ENCODE data around the gene TNFRSF25.
"Not testable (repeated sequence)": the region's sequence is repeated elsewhere in the genome, so short reads cannot be mapped to it uniquely, and the experiment has no call there.

TNFRSF25 gene

GRCh38 chr1:6429660-6430411 is 36.1 kb downstream of the TNFRSF25 start:
- DNase-seq, result not testable (repeated sequence)

GRCh38 chr1:6428453-6428852 is 37.5 kb downstream of the TNFRSF25 start:
- DNase-seq, result not testable (repeated sequence)

GRCh38 chr1:6427441-6428390 is 38.3 kb downstream of the TNFRSF25 start:
- DNase-seq, result no peak

GRCh38 chr1:6426972-6427350 is 39.0 kb downstream of the TNFRSF25 start:
- DNase-seq, result no peak

GRCh38 chr1:6426277-6426971 is 39.5 kb downstream of the TNFRSF25 start:
- DNase-seq, result no peak

- no peak for DNase-seq
These were observed 40.3 kb downstream of the TNFRSF25 start for GRCh38 chr1:6425658-6426057.

GRCh38 chr1:6424619-6425593 is 41.1 kb downstream of the TNFRSF25 start, which contains the start of gene ESPN:
TSS of gene ESPN (plus strand) at chr1:6424776. CDS start at chr1:6424956, 180 bp downstream.
- no peak for DNase-seq

GRCh38 chr1:6424000-6424565 is 41.9 kb downstream of the TNFRSF25 start:
- no peak for DNase-seq

GRCh38 chr1:6423321-6423999 is 42.5 kb downstream of the TNFRSF25 start:
- DNase-seq, result peak; percentile 64

GRCh38 chr1:6421266-6421665 is 44.7 kb downstream of the TNFRSF25 start:
- no peak for DNase-seq

- no peak for DNase-seq
These were observed 45.4 kb downstream of the TNFRSF25 start for GRCh38 chr1:6420454-6421042.

- DNase-seq, result no peak
These were observed 46.0 kb downstream of the TNFRSF25 start, which contains the start of gene HES2 for GRCh38 chr1:6419804-6420453. TSS of gene HES2 (minus strand) at chr1:6419919. CDS start at chr1:6419820, 99 bp downstream.

GRCh38 chr1:6419397-6419803 is 46.6 kb downstream of the TNFRSF25 start:
- DNase-seq, result no peak

- DNase-seq, result no peak
These were observed 47.1 kb downstream of the TNFRSF25 start for GRCh38 chr1:6418668-6419396.

- DNase-seq, result no peak
These were observed 47.9 kb downstream of the TNFRSF25 start for GRCh38 chr1:6417961-6418667.

GRCh38 chr1:6416906-6417305 is 49.1 kb downstream of the TNFRSF25 start:
- no peak for DNase-seq

GRCh38 chr1:6416295-6416656 is 49.7 kb downstream of the TNFRSF25 start:
- DNase-seq, result no peak

- DNase-seq, result no peak
These were observed 50.9 kb downstream of the TNFRSF25 start for GRCh38 chr1:6414881-6415626.
